ENCODE data around the gene C6orf132.
A peak's percentile ranks its signal among the peaks of the same experiment; 100 is the strongest.

The C6orf132 gene

DNA sequence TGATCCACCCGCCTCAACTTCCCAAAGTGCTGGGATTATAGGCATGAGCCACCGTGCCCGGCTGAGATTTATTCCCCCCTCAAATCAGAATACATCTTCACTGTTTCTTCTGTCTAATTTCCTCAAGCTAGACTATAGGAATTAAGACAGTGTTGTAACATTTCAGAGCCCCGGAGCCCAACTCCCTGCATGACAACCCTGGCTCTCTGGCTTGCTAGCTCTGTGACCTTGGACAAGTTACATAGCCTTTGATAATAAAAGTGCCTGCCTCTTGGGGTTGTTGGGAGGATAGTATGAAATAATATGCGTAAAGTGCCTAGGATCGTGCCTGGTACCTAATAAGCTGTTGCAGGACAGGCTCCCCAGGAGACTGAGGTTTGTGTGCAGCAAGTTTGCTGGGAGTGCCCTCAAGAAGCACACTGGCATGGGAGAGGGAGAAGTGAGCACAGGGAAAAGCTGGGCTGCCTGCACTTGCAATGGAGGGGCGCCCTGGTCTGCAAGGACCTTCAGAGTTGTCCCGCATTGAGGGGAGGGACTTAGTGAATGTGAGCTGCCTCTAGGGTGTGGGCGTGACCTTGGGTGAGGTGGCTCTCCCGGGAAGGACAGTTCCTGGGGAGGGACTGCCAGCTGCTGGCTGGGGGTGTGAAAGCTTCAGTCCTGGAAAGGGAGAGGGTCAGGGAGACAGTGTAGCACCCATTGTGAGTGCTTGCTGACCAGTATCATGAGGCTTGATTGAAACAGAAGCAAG, 48.7 kb downstream of the C6orf132 start:
- no peak overlapping the region for H3K4ac ChIP-seq (ENCODE audit: low read depth, low read length)
- H3K79me1 ChIP-seq (ENCODE audit: low read length): no peaks in the 10 kb centered on the region
- H2BK120ac ChIP-seq (ENCODE audit: low read depth, low read length): no peak overlapping the region
- no peak overlapping the region for H4K5ac ChIP-seq (ENCODE audit: low read length)
- H4K8ac ChIP-seq (ENCODE audit: low read depth, low read length): no peak overlapping the region
- H3K23ac ChIP-seq (ENCODE audit: low read length): no peak overlapping the region
- no peaks in the 10 kb centered on the region for H3K36me3 ChIP-seq (ENCODE audit: control insufficient read depth, insufficient read depth, low read length)
- no peaks in the 10 kb centered on the region for H3K4me1 ChIP-seq (ENCODE audit: control insufficient read depth, low read depth, low read length)
- H3K27me3 ChIP-seq (ENCODE audit: insufficient read depth, low read length, poor library complexity): no peaks in the 10 kb centered on the region
- H2AK5ac ChIP-seq (ENCODE audit: low read length): no peak overlapping the region
- H3K4me2 ChIP-seq (ENCODE audit: low read length): no peak overlapping the region
- H2BK5ac ChIP-seq (ENCODE audit: low read length): no peak overlapping the region
- no peaks in the 10 kb centered on the region for H3K79me2 ChIP-seq (ENCODE audit: control insufficient read depth, insufficient read depth, low read length)
- no CpG with 5 or more reads among the region's 10 CpGs for WGBS (ENCODE audit: extremely low coverage, insufficient coverage, low lambda C conversion rate)
- H2BK15ac ChIP-seq (replicated peaks; ENCODE audit: low read depth): no peak overlapping the region
- H3K4me3 ChIP-seq (ENCODE audit: low read length): no peak overlapping the region
- DNase-seq: peak; percentile 72
- H3K9ac ChIP-seq (ENCODE audit: low read length): no peak overlapping the region
- H3K27ac ChIP-seq (ENCODE audit: low read depth, low read length): no peak overlapping the region
- no peak overlapping the region for H3K18ac ChIP-seq (ENCODE audit: low read length)
- no peak overlapping the region for H3K56ac ChIP-seq (ENCODE audit: low read length)

DNA sequence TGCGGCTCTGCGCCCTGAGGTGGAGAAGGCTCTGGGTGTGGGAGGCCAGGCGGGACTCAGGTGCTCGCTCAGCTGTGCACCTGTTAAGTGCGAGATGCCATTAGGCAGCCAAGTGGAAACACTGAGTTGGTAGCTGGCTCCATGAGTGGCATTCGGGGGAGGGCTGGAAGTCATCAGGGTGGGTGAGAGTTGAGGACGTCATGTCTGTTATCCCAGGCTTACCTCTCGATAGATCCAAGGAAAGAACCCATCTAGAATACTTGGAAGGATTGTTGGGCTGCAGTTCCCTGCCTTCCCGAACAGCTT, 50.7 kb downstream of the C6orf132 start:
- no peak overlapping the region for H3K4ac ChIP-seq (ENCODE audit: low read depth, low read length)
- H3K9ac ChIP-seq (ENCODE audit: low read length): no peak overlapping the region
- no peak overlapping the region for H2BK15ac ChIP-seq (replicated peaks; ENCODE audit: low read depth)
- no peak overlapping the region for H3K4me3 ChIP-seq (ENCODE audit: low read length)
- H3K4me2 ChIP-seq (ENCODE audit: low read length): no peak overlapping the region
- no peaks in the 10 kb centered on the region for H3K79me1 ChIP-seq (ENCODE audit: low read length)
- H3K18ac ChIP-seq (ENCODE audit: low read length): no peak overlapping the region
- H3K27ac ChIP-seq (ENCODE audit: low read depth, low read length): no peak overlapping the region
- H3K27me3 ChIP-seq (ENCODE audit: insufficient read depth, low read length, poor library complexity): no peaks in the 10 kb centered on the region
- H2BK120ac ChIP-seq (ENCODE audit: low read depth, low read length): no peak overlapping the region
- no peak overlapping the region for H2AK5ac ChIP-seq (ENCODE audit: low read length)
- H3K36me3 ChIP-seq (ENCODE audit: control insufficient read depth, insufficient read depth, low read length): no peaks in the 10 kb centered on the region
- no peaks in the 10 kb centered on the region for H3K4me1 ChIP-seq (ENCODE audit: control insufficient read depth, low read depth, low read length)
- no peak for DNase-seq
- H4K5ac ChIP-seq (ENCODE audit: low read length): no peak overlapping the region
- no CpG with 5 or more reads among the region's 9 CpGs for WGBS (ENCODE audit: extremely low coverage, insufficient coverage, low lambda C conversion rate)
- H3K56ac ChIP-seq (ENCODE audit: low read length): no peak overlapping the region
- no peak overlapping the region for H4K8ac ChIP-seq (ENCODE audit: low read depth, low read length)
- H3K23ac ChIP-seq (ENCODE audit: low read length): no peak overlapping the region
- no peaks in the 10 kb centered on the region for H3K79me2 ChIP-seq (ENCODE audit: control insufficient read depth, insufficient read depth, low read length)
- no peak overlapping the region for H2BK5ac ChIP-seq (ENCODE audit: low read length)

DNA sequence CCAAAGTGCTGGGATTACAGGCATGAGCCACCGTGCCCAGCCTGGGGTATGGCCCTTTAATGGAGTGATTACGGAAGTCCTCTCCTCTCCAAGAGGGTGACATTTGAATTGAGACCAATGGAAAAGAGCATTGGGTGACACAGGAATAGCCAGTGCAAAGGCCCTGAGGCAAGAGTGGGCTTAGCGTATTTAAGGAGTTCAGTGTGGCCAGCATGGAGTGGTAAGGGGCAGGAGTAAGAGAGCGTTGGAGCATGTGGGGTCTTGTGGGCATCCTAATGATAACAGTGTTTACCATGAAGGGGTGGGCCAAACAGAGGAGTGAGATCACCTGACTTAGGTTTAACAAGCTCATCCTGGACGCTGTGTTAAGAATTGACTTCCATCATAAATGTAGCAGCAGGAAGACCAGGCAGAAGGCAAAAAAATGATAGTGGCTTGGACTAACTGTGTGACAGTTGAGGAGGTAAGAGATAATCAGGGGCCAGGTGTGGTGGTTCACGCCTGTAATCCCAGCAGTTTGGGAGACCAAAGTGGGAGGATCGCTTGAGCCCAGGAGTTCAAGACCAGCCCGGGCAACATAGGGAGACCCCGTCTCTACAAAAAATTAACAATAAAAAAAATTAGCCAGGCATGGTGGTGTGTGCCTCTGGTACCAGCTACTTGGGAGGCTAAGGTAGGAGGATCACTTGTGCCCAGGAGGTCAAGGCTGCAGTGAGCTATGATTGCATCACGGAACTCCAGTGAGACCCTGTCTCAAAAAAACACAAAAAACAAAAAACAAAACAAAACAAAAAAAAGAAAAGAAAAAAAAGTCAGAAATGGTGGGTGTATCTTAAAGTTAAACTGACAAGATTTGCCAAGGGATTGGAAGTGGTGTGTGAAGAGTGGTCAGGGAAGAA, 51.4 kb downstream of the C6orf132 start:
- no peaks in the 10 kb centered on the region for H3K27me3 ChIP-seq (ENCODE audit: insufficient read depth, low read length, poor library complexity)
- no peak overlapping the region for H2BK15ac ChIP-seq (replicated peaks; ENCODE audit: low read depth)
- H4K8ac ChIP-seq (ENCODE audit: low read depth, low read length): no peak overlapping the region
- H3K27ac ChIP-seq (ENCODE audit: low read depth, low read length): no peak overlapping the region
- no peak overlapping the region for H3K56ac ChIP-seq (ENCODE audit: low read length)
- no peaks in the 10 kb centered on the region for H3K79me1 ChIP-seq (ENCODE audit: low read length)
- no peak overlapping the region for H2BK5ac ChIP-seq (ENCODE audit: low read length)
- no peak overlapping the region for H3K4me2 ChIP-seq (ENCODE audit: low read length)
- DNase-seq: no peak
- no peaks in the 10 kb centered on the region for H3K4me1 ChIP-seq (ENCODE audit: control insufficient read depth, low read depth, low read length)
- H3K4me3 ChIP-seq (ENCODE audit: low read length): no peak overlapping the region
- no peak overlapping the region for H2AK5ac ChIP-seq (ENCODE audit: low read length)
- H4K5ac ChIP-seq (ENCODE audit: low read length): no peak overlapping the region
- no peak overlapping the region for H3K4ac ChIP-seq (ENCODE audit: low read depth, low read length)
- H3K9ac ChIP-seq (ENCODE audit: low read length): no peak overlapping the region
- H3K79me2 ChIP-seq (ENCODE audit: control insufficient read depth, insufficient read depth, low read length): no peaks in the 10 kb centered on the region
- no peaks in the 10 kb centered on the region for H3K36me3 ChIP-seq (ENCODE audit: control insufficient read depth, insufficient read depth, low read length)
- H3K18ac ChIP-seq (ENCODE audit: low read length): no peak overlapping the region
- H2BK120ac ChIP-seq (ENCODE audit: low read depth, low read length): no peak overlapping the region
- no CpG with 5 or more reads among the region's 10 CpGs for WGBS (ENCODE audit: extremely low coverage, insufficient coverage, low lambda C conversion rate)
- H3K23ac ChIP-seq (ENCODE audit: low read length): no peak overlapping the region

DNA sequence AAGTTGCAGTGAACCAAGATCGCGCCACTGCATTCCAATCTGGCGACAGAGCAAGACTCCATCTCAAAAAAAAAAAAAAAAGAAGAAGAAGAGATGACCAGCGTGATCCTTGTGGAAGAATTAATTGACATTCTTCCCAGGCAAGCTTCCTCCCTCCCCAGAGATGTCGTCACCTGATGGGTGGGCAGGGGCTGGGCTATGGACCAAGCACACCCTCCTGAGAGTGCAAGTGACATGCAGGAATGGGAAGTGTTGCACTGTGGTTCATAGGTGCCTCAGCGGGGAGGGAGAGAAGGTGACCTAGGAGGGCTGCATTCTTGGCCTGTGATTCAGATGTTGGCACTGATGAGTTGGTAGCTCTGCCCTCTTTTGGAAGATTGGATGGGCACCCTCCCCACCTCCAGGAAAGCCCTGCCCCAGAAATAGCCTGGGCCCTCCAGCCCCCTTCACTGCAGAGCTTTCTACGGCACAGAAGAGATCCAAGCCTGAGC, 54.3 kb downstream of the C6orf132 start:
- Histone ChIP-seq H3K56ac (ENCODE audit: low read length) (no peak overlapping the region), H2BK5ac (ENCODE audit: low read length) (no peak overlapping the region), H4K5ac (ENCODE audit: low read length) (no peak overlapping the region), H3K79me1 (ENCODE audit: low read length) (no peaks in the 10 kb centered on the region), H3K27me3 (ENCODE audit: insufficient read depth, low read length, poor library complexity) (no peaks in the 10 kb centered on the region), H3K4me1 (ENCODE audit: control insufficient read depth, low read depth, low read length) (no peaks in the 10 kb centered on the region), H3K4me3 (ENCODE audit: low read length) (no peak overlapping the region), H3K27ac (ENCODE audit: low read depth, low read length) (no peak overlapping the region), H3K18ac (ENCODE audit: low read length) (no peak overlapping the region), H3K36me3 (ENCODE audit: control insufficient read depth, insufficient read depth, low read length) (no peaks in the 10 kb centered on the region), H3K4me2 (ENCODE audit: low read length) (no peak overlapping the region), H3K9ac (ENCODE audit: low read length) (no peak overlapping the region), H2BK120ac (ENCODE audit: low read depth, low read length) (no peak overlapping the region), H3K23ac (ENCODE audit: low read length) (no peak overlapping the region), H2AK5ac (ENCODE audit: low read length) (no peak overlapping the region), H2BK15ac (replicated peaks; ENCODE audit: low read depth) (no peak overlapping the region), H4K8ac (ENCODE audit: low read depth, low read length) (no peak overlapping the region), H3K79me2 (ENCODE audit: control insufficient read depth, insufficient read depth, low read length) (no peaks in the 10 kb centered on the region), H3K4ac (ENCODE audit: low read depth, low read length) (no peak overlapping the region)
- DNase-seq: peak; percentile 78
- WGBS (ENCODE audit: extremely low coverage, insufficient coverage, low lambda C conversion rate): no CpG with 5 or more reads among the region's 7 CpGs

DNA sequence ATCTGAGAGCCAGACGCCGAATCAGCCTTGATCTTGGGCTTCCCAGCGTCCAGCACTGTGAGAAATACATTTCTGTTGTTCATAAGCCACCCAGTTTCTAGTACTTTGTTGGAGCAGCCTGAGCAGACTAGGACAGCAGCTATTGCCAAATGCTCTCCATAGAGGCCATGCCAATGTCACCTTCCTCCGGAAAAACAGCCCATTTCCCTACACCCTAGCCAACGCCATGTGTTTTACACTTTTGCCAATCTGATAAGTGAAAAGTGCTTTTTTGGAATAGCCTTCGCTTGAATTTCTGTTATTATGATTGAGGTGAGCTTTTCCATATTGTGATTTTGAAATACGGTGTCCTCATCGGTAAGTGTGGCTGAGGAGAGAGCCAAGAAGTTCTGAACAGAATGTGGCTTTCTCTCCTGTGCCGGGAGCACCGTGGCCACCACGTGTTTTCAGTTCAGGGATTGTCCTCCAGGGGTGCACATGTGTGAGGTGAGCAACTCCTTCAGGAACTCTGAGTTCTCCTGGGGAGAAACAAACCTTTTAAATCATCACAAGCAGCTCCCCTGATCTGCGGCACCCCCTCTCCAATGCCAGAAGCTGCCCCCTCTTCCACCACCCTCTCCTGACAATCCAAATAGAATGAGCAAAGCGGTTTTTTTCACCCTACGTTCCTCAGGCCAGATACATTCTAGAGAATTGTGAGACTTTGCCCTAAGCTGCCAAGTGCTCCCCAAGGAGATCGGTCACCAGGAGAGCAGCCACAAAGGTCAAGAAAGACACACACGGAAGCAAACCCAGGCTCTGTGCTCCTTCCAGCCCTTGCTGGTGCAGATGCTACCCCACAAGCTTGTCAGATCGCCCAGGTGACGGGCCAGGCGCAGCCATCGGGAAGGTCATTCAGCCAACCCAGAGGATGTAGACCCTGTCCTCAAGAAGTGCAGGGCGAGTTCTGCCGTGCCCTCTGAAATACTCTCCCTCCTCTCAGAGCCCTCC, 56.1 kb downstream of the C6orf132 start:
- DNase-seq: peak; percentile 44
- Histone ChIP-seq H3K4me2 (ENCODE audit: low read length) (no peak overlapping the region), H3K9ac (ENCODE audit: low read length) (no peak overlapping the region), H3K36me3 (ENCODE audit: control insufficient read depth, insufficient read depth, low read length) (no peaks in the 10 kb centered on the region), H2BK5ac (ENCODE audit: low read length) (no peak overlapping the region), H3K23ac (ENCODE audit: low read length) (no peak overlapping the region), H3K27me3 (ENCODE audit: insufficient read depth, low read length, poor library complexity) (no peaks in the 10 kb centered on the region), H3K56ac (ENCODE audit: low read length) (no peak overlapping the region), H3K18ac (ENCODE audit: low read length) (no peak overlapping the region), H3K4ac (ENCODE audit: low read depth, low read length) (no peak overlapping the region), H2BK15ac (replicated peaks; ENCODE audit: low read depth) (no peak overlapping the region), H3K79me2 (ENCODE audit: control insufficient read depth, insufficient read depth, low read length) (no peaks in the 10 kb centered on the region), H3K27ac (ENCODE audit: low read depth, low read length) (no peak overlapping the region), H2AK5ac (ENCODE audit: low read length) (no peak overlapping the region), H3K4me3 (ENCODE audit: low read length) (no peak overlapping the region), H4K5ac (ENCODE audit: low read length) (no peak overlapping the region), H2BK120ac (ENCODE audit: low read depth, low read length) (no peak overlapping the region), H3K4me1 (ENCODE audit: control insufficient read depth, low read depth, low read length) (no peaks in the 10 kb centered on the region), H4K8ac (ENCODE audit: low read depth, low read length) (no peak overlapping the region), H3K79me1 (ENCODE audit: low read length) (no peaks in the 10 kb centered on the region)
- WGBS (ENCODE audit: extremely low coverage, insufficient coverage, low lambda C conversion rate): no CpG with 5 or more reads among the region's 22 CpGs
